ENCODE results near the gene SLC1A2. TPM values are rescaled to one million over a fixed set of nuclear protein-coding genes. Genes with fewer than 3 reads are reported as not detected.

The SLC1A2 gene
- total RNA-seq, 4 donors from 2014 or later: 0.22 to 0.60 (median 0.41) TPM

GRCh38 chr11:35210876-35211546, 208.3 kb downstream of the SLC1A2 start:
- WGBS, 2 donors: 94 to 95% methylated on average over 3 of the region's 3 CpGs
- TF ChIP-seq CTCF (IDR thresholded peaks at IDR 0.05): no peak
- TF ChIP-seq POLR2A (IDR thresholded peaks at IDR 0.05): no peak
- no peak for TF ChIP-seq EP300 (IDR thresholded peaks at IDR 0.05)
- DNase-seq (ENCODE audit: low spot score in 2 of 2): no peak
- Histone ChIP-seq H3K4me1 (peaks cover 0 to 28% (median 10%) of the 10 kb centered on the region in 4 donors), H3K9me3 (peaks cover 0 to 6% (median 0%) of the 10 kb centered on the region in 4 donors), H3K36me3 (peaks cover 0 to 38% (median 0%) of the 10 kb centered on the region in 3 donors), H3K4me3 (no peak overlapping the region), H3K27ac (peak overlapping the region in 1 of 4 donors; percentile 18), H3K27me3 (no peaks in the 10 kb centered on the region)

GRCh38 chr11:35208795-35209194, 210.6 kb downstream of the SLC1A2 start:
- TF ChIP-seq EP300 (IDR thresholded peaks at IDR 0.05) (no peak), CTCF (IDR thresholded peaks at IDR 0.05) (no peak), POLR2A (IDR thresholded peaks at IDR 0.05) (no peak)
- 56 to 74% methylated on average over 4 of the region's 4 CpGs for WGBS, 2 donors
- H3K36me3 ChIP-seq: peaks cover 0 to 50% (median 0%) of the 10 kb centered on the region in 3 donors

GRCh38 chr11:35207471-35208403, 211.6 kb downstream of the SLC1A2 start:
- peaks cover 0 to 8% (median 3%) of the 10 kb centered on the region in 4 donors for H3K4me1 ChIP-seq
- 88% methylated on average over 10 of the region's 10 CpGs for WGBS, 2 donors
- no peak for DNase-seq (ENCODE audit: low spot score in 2 of 2)
- H3K4me3 ChIP-seq: no peak overlapping the region
- no peaks in the 10 kb centered on the region for H3K27me3 ChIP-seq
- H3K9me3 ChIP-seq: peaks cover 0 to 6% (median 0%) of the 10 kb centered on the region in 4 donors
- peaks cover 0 to 50% (median 0%) of the 10 kb centered on the region in 3 donors for H3K36me3 ChIP-seq
- H3K27ac ChIP-seq: no peak overlapping the region
- TF ChIP-seq EP300 (IDR thresholded peaks at IDR 0.05) (no peak), POLR2A (IDR thresholded peaks at IDR 0.05) (no peak), CTCF (IDR thresholded peaks at IDR 0.05) (no peak)

More at GRCh38 chr11:35208795-35209194, 210.6 kb downstream of the SLC1A2 start:
- Histone ChIP-seq H3K4me1 (peaks cover 0 to 14% (median 3%) of the 10 kb centered on the region in 4 donors), H3K27ac (no peak overlapping the region), H3K9me3 (peaks cover 0 to 6% (median 0%) of the 10 kb centered on the region in 4 donors), H3K4me3 (no peak overlapping the region), H3K27me3 (no peaks in the 10 kb centered on the region)
- no peak for DNase-seq (ENCODE audit: low spot score in 2 of 2)

GRCh38 chr11:35206616-35207015, 212.7 kb downstream of the SLC1A2 start:
- H3K4me3 ChIP-seq: no peak overlapping the region
- 88 to 92% methylated on average over 1 of the region's 1 CpG for WGBS, 2 donors
- DNase-seq (ENCODE audit: low spot score in 2 of 2): no peak
- H3K27ac ChIP-seq: no peak overlapping the region
- TF ChIP-seq EP300 (IDR thresholded peaks at IDR 0.05): no peak
- TF ChIP-seq POLR2A (IDR thresholded peaks at IDR 0.05): no peak
- TF ChIP-seq CTCF (IDR thresholded peaks at IDR 0.05): no peak
- H3K36me3 ChIP-seq: peaks cover 0 to 51% (median 0%) of the 10 kb centered on the region in 3 donors
- H3K27me3 ChIP-seq: no peaks in the 10 kb centered on the region
- H3K9me3 ChIP-seq: peaks cover 0 to 6% (median 0%) of the 10 kb centered on the region in 4 donors
- H3K4me1 ChIP-seq: no peaks in the 10 kb centered on the region
